PC-3 (cell line): Measurements from ENCODE around the gene DPY19L3.

ENCODE experiments used
- EZH2 ChIP-seq: fragments of 300-600 bp; sonication (generic); IDR thresholded peaks from one replicate; pipeline ENCODE4 v1.6.1; 2017; ENCODE audit warnings: antibody characterized with exemption, mild to moderate bottlenecking, low read length; ENCODE audit not compliant: unreplicated experiment
- EZH2phosphoT487 ChIP-seq: fragments of 300-600 bp; sonication (generic); IDR thresholded peaks from 2 replicates; pipeline ENCODE4 v1.6.1; 2018; ENCODE audit warnings: mild to moderate bottlenecking, antibody characterized with exemption, low read length, borderline replicate concordance
- TF ChIP-seq, protein P1 (sequence below): fragments of 300-600 bp; sonication (generic); conservative IDR thresholded peaks from 2 replicates; pipeline ENCODE4 v1.5.1; 2017; ENCODE audit warnings: antibody characterized with exemption, low read depth, mild to moderate bottlenecking, low read length

DNA sequence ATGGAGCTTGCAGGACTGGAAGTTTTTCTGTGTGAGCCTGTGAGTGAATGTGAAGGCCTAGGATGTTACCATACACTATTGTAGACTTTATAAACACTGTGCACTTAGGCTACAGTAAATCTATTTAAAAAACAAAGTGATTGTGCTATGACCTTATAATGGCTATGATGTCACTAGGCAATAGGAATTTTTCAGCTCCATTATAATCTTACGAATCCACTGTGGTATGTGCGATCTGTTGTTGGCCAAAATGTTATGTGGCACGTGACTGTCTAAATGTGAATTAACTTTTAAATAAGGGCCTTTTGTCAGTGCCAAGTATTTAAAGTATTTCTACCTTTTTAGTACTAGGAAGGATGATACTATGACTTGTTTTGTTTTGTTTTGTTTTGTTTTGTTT, 54.9 kb downstream of the DPY19L3 start:
- TF ChIP-seq, protein P1, sequence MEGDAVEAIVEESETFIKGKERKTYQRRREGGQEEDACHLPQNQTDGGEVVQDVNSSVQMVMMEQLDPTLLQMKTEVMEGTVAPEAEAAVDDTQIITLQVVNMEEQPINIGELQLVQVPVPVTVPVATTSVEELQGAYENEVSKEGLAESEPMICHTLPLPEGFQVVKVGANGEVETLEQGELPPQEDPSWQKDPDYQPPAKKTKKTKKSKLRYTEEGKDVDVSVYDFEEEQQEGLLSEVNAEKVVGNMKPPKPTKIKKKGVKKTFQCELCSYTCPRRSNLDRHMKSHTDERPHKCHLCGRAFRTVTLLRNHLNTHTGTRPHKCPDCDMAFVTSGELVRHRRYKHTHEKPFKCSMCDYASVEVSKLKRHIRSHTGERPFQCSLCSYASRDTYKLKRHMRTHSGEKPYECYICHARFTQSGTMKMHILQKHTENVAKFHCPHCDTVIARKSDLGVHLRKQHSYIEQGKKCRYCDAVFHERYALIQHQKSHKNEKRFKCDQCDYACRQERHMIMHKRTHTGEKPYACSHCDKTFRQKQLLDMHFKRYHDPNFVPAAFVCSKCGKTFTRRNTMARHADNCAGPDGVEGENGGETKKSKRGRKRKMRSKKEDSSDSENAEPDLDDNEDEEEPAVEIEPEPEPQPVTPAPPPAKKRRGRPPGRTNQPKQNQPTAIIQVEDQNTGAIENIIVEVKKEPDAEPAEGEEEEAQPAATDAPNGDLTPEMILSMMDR = no peak
- TF ChIP-seq EZH2phosphoT487 = no peak
- no peak for TF ChIP-seq EZH2
